IPS DF 6.9 (cell line): ENCODE data around the gene LAIR2.
A peak's percentile ranks its signal among the peaks of the same experiment; 100 is the strongest.
"Not testable (repeated sequence)": the region's sequence is repeated elsewhere in the genome, so short reads cannot be mapped to it uniquely, and the experiment has no call there.

Experiments used
- DNase-seq: peaks from one replicate; pipeline ENCODE4 v3.0.0-alpha.2; 2013; ENCODE audit warnings: low read depth, low spot score
- H3K27ac ChIP-seq: one replicate; pipeline ENCODE4 v1.5.1; 2013; ENCODE audit warnings: low read length, control low read depth
- H3K27me3 ChIP-seq: 2 replicates; pipeline ENCODE4 v1.6.1; 2013; ENCODE audit warnings: mild to moderate bottlenecking, low read length; ENCODE audit not compliant: control insufficient read depth, insufficient read depth
- H3K36me3 ChIP-seq: 2 replicates; pipeline ENCODE4 v1.6.1; 2013; ENCODE audit warnings: low read length; ENCODE audit not compliant: control insufficient read depth, insufficient read depth
- H3K4me1 ChIP-seq: 2 replicates; pipeline ENCODE4 v1.6.1; 2013; ENCODE audit warnings: low read length; ENCODE audit not compliant: control insufficient read depth, insufficient read depth
- H3K4me3 ChIP-seq: 2 replicates; pipeline ENCODE4 v1.5.1; 2013; ENCODE audit warnings: mild to moderate bottlenecking, low read length
- H3K9me3 ChIP-seq: 2 replicates; pipeline ENCODE4 v1.6.1; 2013; ENCODE audit warnings: low read length, inconsistent platforms; ENCODE audit not compliant: control insufficient read depth, insufficient read depth
- WGBS: extraction: QIAGEN DNeasy Blood & Tissue Kit; methylation state at CpG from one replicate; pipeline ENCODE4 v1.1.7; 2013; ENCODE audit warnings: mixed read lengths, missing lambda C conversion rate; ENCODE audit not compliant: insufficient read length, insufficient coverage; 5-methylcytosine and 5-hydroxymethylcytosine counted together

Gene LAIR2

DNA sequence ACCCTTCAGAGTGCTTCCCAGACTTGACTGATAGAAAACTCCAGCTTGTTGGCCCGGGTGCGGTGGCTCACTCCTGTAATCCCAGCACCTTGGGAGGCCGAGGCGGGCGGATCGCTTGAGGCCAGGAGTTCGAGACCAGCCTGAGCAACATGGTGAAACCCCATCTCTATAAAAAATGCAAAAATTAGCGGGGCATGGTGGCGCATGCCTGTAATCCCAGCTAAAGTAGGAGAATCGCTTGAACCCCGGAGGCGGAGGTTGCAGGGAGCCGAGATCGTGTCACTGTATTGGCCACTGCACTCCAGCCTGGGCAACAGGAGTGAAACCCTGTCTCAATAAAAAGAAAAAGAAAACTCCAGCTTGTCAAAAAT lies 36.5 kb upstream of the LAIR2 start:
- H3K9me3 ChIP-seq, H3K27me3 ChIP-seq, H3K4me3 ChIP-seq, DNase-seq, H3K36me3 ChIP-seq, H3K4me1 ChIP-seq, H3K27ac ChIP-seq: not testable (repeated sequence)
- no CpG with 5 or more reads among the region's 14 CpGs for WGBS

DNA sequence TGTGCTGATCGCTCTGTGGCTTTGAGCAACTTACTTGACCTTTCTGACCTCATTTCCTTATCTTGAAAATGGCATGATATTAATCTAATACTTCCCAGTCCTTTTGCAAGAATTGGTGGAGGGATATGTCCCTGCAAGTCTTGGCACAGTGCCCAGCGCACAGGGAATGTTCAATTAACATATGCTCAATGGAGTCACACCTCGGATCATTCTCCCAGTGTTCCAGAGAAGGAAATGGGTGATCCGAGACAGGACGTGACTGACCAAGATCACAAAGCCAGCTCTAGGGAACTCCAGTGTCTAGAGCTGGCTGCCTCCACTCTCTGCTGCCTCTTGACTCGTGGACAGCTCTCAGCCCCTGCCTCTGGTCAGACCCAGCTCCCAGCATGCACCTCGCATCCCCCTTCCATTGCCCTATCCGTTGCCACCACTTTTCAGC lies 33.1 kb upstream of the LAIR2 start:
- no peak overlapping the region for H3K4me3 ChIP-seq

DNA sequence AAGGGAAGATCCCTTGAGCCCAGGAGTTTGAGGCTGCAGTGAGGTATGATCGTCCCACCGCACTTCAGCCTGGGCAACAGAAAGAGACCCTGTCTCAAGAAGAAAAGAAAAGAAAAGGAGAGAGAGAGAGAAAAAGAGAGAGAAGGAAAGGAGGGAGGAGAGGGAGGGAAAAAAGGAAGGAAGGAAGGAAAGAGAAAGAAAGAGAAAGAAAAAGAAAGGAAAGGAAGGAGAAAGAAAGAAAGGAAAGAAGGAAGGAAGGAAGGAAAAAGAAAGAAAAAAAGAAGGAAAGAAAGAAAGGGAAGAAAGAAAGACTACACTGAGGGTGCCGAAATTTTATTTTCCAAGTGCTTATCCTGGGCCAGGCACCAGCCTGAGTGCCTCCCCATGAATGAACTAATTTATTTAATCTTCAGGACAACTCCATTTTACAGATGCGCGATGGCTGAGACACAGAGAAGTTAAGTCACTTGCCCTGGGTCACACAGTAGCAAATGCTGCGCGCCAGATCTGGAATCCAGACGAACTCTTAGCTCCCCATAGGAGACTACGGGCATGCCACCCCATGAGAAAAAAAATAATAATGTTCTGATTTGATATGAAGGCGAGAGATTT lies 32.2 kb upstream of the LAIR2 start:
- H3K27me3 ChIP-seq: peaks cover 3% of the 10 kb centered on the region; the same call in 1 of the 2 replicates
- no peaks in the 10 kb centered on the region; the same call in 1 of the 2 replicates for H3K4me1 ChIP-seq
- no peak for DNase-seq
- no peak overlapping the region for H3K27ac ChIP-seq
- no peaks in the 10 kb centered on the region for H3K9me3 ChIP-seq
- H3K4me3 ChIP-seq: no peak overlapping the region
- no CpG with 5 or more reads among the region's 10 CpGs for WGBS
- H3K36me3 ChIP-seq: no peaks in the 10 kb centered on the region

More for the DNA sequence above, 33.1 kb upstream of the LAIR2 start:
- Histone ChIP-seq H3K27me3 (peaks cover 3% of the 10 kb centered on the region; the same call in 1 of the 2 replicates), H3K9me3 (no peaks in the 10 kb centered on the region), H3K27ac (no peak overlapping the region), H3K4me1 (no peaks in the 10 kb centered on the region; the same call in 1 of the 2 replicates), H3K36me3 (no peaks in the 10 kb centered on the region)
- DNase-seq: no peak
- WGBS: no CpG with 5 or more reads among the region's 8 CpGs

DNA sequence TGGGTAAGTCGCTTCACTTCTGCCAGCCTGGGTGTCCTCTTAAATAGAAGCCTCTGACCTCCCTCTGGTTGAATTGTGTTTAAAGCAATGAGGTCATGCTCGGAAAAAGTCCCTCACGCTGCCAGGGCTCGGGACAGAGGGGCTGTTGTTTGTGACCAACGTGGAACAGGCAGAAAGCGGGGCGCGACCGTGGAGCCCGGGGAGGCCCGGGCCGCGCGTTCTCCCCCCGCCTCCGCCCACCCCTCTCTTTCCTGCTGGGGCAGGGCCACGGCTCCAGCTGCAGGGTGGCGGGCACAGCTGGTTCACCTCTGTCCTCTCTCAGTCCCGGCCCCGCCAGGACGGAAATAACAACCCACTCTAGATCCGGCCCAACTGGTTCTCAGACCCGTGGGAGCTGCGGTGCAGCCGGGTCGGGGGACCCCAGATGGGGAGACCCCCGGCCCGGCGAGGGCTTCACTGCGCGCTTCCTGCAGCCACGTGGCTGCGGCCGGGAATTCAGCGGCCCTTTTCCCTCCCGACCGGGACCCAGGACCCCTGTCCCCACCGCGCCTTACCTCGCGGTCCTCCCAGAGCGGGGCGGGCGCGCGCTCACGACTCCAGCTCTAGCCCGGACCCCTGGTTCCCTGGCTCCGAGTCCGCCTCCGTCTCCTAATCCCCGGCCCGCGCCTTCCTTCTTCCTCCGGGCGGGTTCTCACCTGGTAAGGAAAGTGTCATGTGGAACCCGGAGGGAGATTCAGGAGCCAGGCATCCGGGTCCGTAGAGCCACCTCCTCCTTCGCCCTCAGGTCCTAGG lies 31.4 kb upstream of the LAIR2 start:
- no peak for DNase-seq
- no CpG with 5 or more reads among the region's 60 CpGs for WGBS
- Histone ChIP-seq H3K4me3 (peak overlapping the region; percentile 22; the same call in 1 of the 2 replicates), H3K9me3 (no peaks in the 10 kb centered on the region), H3K36me3 (no peaks in the 10 kb centered on the region), H3K4me1 (no peaks in the 10 kb centered on the region), H3K27ac (no peak overlapping the region), H3K27me3 (peaks cover 3% of the 10 kb centered on the region; the same call in 1 of the 2 replicates)

DNA sequence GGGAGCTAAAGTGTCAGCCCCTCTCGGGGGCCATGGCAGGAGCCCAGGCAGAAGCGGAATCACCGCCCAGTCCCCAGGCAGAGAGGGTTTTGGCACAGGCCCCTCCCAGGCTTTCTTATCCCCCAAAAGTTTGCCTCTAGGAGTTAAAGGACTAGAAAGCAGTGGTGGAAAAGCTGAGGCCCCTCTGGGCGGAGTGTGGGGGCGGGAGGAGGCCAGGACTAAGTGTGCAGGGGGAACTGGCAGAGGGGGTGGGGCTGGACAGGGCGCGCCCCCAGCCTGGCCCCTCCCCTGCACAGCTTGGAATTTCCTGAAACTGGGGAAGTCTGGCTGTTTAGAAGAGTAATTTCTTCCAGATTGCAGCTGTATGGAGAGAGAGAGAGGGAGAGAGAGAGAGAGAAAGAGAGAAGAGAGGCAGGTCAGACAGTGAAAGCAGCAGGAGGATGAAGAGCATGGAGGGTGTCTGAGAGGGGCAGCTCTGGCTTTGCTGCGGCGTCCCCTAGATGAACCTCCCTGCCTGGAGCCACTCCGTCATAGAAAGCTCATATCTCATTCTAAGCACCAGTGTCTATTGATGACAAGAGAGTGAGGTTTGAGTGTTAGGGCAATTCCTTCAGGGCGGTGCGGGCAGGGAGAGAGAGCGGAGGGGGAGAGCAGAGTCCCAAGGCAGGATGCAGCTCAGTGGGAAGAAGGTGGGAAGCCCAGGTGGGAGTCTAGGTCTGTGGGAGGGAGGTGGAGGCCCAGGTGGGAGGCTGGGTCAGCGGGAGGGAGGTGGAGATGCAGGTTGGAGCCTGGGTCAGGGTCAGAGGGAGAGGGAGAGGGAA lies 29.4 kb upstream of the LAIR2 start, which contains the start of gene CDC42EP5:
Gene CDC42EP5, minus strand, starts transcription at position 226 of the 821 bp plus-strand sequence. CDS start 7,749 bp downstream, outside the sequence.
- Histone ChIP-seq H3K27ac (no peak within 1 kb of the TSS), H3K4me1 (no peaks in the 10 kb centered on the region), H3K4me3 (no peak within 1 kb of the TSS), H3K9me3 (no peaks in the 10 kb centered on the region), H3K27me3 (peaks cover 3% of the 10 kb centered on the region; the same call in 1 of the 2 replicates), H3K36me3 (no peaks in the 10 kb centered on the region)
- no peak for DNase-seq
- no CpG with 5 or more reads among the region's 14 CpGs for WGBS

DNA sequence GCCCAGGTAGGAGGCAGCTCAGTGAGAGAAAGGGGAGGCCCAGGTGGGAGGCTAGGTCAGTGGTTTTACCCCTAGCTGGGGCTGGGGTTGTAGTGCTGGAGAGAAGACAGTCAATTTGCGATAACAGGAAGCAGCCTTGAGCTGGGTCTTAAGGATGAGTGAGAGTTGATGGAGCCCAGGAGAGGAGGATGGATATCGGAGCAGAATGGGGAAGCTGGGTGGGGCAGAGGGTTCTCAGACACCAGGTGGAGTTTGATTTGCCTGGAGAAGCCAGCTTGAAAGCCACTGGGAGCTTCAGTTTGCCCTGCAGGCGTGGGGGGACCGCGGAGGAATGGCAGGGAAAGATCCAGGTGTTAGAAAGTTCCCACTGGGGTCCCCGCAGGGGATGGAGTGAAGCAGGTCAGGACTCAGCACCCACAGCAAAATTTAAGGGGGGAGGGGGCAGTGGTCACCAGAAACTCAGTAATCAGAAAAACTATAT lies 28.7 kb upstream of the LAIR2 start:
- DNase-seq: no peak
- no CpG with 5 or more reads among the region's 6 CpGs for WGBS
- H3K36me3 ChIP-seq: no peaks in the 10 kb centered on the region
- H3K27ac ChIP-seq: no peak overlapping the region
- H3K9me3 ChIP-seq: no peaks in the 10 kb centered on the region
- peaks cover 3% of the 10 kb centered on the region; the same call in 1 of the 2 replicates for H3K27me3 ChIP-seq
- H3K4me3 ChIP-seq: no peak overlapping the region
- no peaks in the 10 kb centered on the region for H3K4me1 ChIP-seq

DNA sequence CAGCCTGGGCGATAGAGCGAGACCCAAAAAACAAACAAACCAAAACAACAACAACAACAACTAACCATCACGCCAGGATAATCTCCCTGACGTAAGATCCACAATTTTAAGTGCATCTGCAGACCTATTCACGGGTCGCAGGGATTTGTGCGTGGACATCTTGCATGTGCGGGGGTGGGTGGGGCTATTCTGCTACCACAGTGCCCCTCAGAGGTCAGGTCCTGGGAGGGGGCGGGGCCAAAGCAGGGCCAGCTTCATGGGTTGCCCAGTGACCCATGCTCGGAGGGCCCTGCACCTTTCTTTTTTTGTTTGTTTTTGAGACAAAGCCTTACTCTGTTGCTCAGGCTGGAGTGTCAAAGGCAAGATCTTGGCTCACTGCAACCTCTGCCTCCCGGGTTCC lies 26.9 kb upstream of the LAIR2 start:
- Histone ChIP-seq H3K36me3 (no peaks in the 10 kb centered on the region), H3K4me3 (no peak overlapping the region), H3K27ac (no peak overlapping the region), H3K4me1 (no peaks in the 10 kb centered on the region), H3K27me3 (no peaks in the 10 kb centered on the region; the same call in 1 of the 2 replicates), H3K9me3 (no peaks in the 10 kb centered on the region)
- WGBS: no CpG with 5 or more reads among the region's 11 CpGs
- no peak for DNase-seq

DNA sequence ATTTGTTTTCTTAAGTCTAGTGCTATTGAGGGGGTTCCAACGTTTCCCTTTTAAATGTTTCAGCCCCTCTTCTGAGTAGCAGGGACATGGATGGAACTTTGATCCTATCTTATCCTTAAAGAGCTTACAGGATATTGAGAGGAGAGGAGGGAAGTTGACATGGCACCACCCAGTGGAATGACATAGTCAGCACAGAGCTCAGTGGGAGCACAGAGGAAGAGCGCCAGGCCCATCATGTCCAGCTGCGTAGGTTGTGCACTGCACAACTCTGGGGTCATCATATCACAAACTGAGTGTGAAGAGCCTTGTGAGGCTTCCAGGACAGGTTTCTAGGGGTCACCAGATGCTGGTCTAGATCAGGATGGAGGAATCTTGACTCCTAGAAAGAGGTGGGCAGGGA lies 25.0 kb upstream of the LAIR2 start:
- no peaks in the 10 kb centered on the region for H3K27me3 ChIP-seq
- no peak for DNase-seq
- H3K9me3 ChIP-seq: no peaks in the 10 kb centered on the region
- H3K4me3 ChIP-seq: no peak overlapping the region
- no CpG with 5 or more reads among the region's 3 CpGs for WGBS
- H3K36me3 ChIP-seq: no peaks in the 10 kb centered on the region
- no peaks in the 10 kb centered on the region for H3K4me1 ChIP-seq
- no peak overlapping the region for H3K27ac ChIP-seq

DNA sequence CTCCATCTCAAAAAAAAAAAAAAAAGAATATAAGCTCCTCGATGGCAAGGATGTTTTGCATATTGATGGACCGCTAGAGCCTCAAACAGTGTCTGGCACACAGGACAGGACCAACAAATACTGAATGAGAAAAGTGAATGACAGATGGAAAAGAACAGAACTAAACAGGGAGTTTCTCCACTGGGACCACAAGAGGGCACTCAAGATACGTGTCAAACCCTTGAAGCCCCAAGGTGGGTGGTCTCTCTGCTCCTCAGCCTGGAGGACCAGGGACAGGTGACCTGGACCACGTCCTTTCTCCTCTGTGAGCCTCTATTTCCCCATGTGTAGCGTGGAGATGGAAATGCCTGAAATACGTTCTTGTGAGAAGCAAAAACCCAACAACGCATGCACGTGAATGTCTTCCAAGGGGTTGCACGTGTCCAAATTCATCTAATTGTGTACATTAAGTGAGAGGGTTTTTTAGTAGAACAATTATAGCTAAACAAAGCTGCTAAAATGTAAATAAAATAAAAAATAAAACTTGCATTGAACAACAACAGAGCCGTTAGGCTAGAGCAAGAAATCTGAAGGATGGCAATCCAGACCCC lies 23.9 kb upstream of the LAIR2 start:
- no CpG with 5 or more reads among the region's 10 CpGs for WGBS
- no peaks in the 10 kb centered on the region for H3K4me1 ChIP-seq
- peak; percentile 72 for DNase-seq

DNA sequence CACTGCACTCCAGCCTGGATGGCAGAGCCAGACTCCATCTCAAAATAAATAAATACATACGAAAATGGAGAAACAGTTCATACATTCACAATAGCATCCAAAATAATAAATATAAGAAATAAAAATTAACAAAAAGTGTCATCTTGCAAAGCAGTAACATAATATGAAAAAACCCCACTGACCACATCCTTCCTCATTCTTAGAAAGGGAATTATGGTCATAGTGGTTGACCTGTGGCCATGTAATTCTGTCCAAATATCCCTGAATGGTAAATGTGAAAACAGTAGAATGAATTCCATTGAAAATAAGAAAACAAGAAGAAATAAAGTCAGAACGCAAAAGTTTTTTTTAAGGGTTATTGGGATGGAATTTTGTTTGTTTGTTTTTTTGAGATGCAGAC lies 22.6 kb upstream of the LAIR2 start:
- no peak for DNase-seq
- 100% methylated on average over 1 of the region's 2 CpGs for WGBS
- H3K4me3 ChIP-seq: no peak overlapping the region

More for the DNA sequence above, 23.9 kb upstream of the LAIR2 start:
- Histone ChIP-seq H3K4me3 (no peak overlapping the region), H3K9me3 (no peaks in the 10 kb centered on the region), H3K27ac (no peak overlapping the region), H3K27me3 (no peaks in the 10 kb centered on the region), H3K36me3 (no peaks in the 10 kb centered on the region)

More for the DNA sequence above, 22.6 kb upstream of the LAIR2 start:
- no peaks in the 10 kb centered on the region for H3K27me3 ChIP-seq
- H3K36me3 ChIP-seq: no peaks in the 10 kb centered on the region
- H3K27ac ChIP-seq: no peak overlapping the region
- no peaks in the 10 kb centered on the region for H3K9me3 ChIP-seq
- no peaks in the 10 kb centered on the region for H3K4me1 ChIP-seq
